Activated naive CD4-positive, alpha-beta T cell treated with anti-CD3 and anti-CD28 coated beads, Interleukin-2, amount 10 ng/mL, durations not matched to agents 7 days and 5 days (primary cell): ENCODE results near the gene HLX.

Source experiments
- CTCF ChIA-PET: fragments of 350-600 bp; sonication (Branson Sonifier 250); formaldehyde crosslinking; loops from one replicate; lab custom pipeline; 2021; ENCODE audit warnings: antibody characterized with exemption; lab: Charles Lee
- DNase-seq: peaks from one replicate; pipeline ENCODE4 v3.0.0-alpha.2; 2020
- H3K27ac Mint-ChIP-seq: one replicate; pipeline ENCODE4 v1.8.0; 2021; ENCODE audit warnings: mild to moderate bottlenecking, moderate library complexity, mixed read lengths
- H3K27me3 Mint-ChIP-seq: one replicate; pipeline ENCODE4 v1.8.0; 2021; ENCODE audit warnings: mild to moderate bottlenecking, mixed read lengths
- H3K36me3 Mint-ChIP-seq: one replicate; pipeline ENCODE4 v1.8.0; 2021; ENCODE audit warnings: mixed read lengths
- H3K4me1 Mint-ChIP-seq: one replicate; pipeline ENCODE4 v1.8.0; 2021; ENCODE audit warnings: mixed read lengths
- H3K4me3 Mint-ChIP-seq: one replicate; pipeline ENCODE4 v1.8.0; 2021; ENCODE audit warnings: mild to moderate bottlenecking, moderate library complexity, mixed read lengths
- H3K9me3 Mint-ChIP-seq: one replicate; pipeline ENCODE4 v1.8.0; 2021; ENCODE audit warnings: mixed read lengths

The HLX gene

GRCh38 chr1:220918285-220918951, 39.2 kb downstream of the HLX start:
- Mint-ChIP-seq H3K4me1 (no peaks in the 10 kb centered on the region), H3K4me3 (no peak overlapping the region), H3K36me3 (no peaks in the 10 kb centered on the region), H3K27me3 (peaks cover 4% of the 10 kb centered on the region), H3K9me3 (no peaks in the 10 kb centered on the region), H3K27ac (no peak overlapping the region)
- DNase-seq, result no peak
- CTCF ChIA-PET, result no interaction called here

- no peak overlapping the region for H3K4me3 Mint-ChIP-seq
- H3K36me3 Mint-ChIP-seq, result no peaks in the 10 kb centered on the region
- H3K9me3 Mint-ChIP-seq, result no peaks in the 10 kb centered on the region
- H3K4me1 Mint-ChIP-seq, result no peaks in the 10 kb centered on the region
- no peak overlapping the region for H3K27ac Mint-ChIP-seq
- no peak for DNase-seq
- H3K27me3 Mint-ChIP-seq, result no peaks in the 10 kb centered on the region
- CTCF ChIA-PET, result no interaction called here
Observed at GRCh38 chr1:220920967-220921366, 41.7 kb downstream of the HLX start.

- CTCF ChIA-PET, result no interaction called here
- Mint-ChIP-seq H3K9me3 (no peaks in the 10 kb centered on the region), H3K27ac (no peak overlapping the region), H3K4me3 (no peak overlapping the region), H3K4me1 (no peaks in the 10 kb centered on the region), H3K36me3 (no peaks in the 10 kb centered on the region), H3K27me3 (no peaks in the 10 kb centered on the region)
- no peak for DNase-seq
Observed at GRCh38 chr1:220921498-220921897, 42.3 kb downstream of the HLX start.

GRCh38 chr1:220921971-220922635, 42.9 kb downstream of the HLX start:
- Mint-ChIP-seq H3K4me3 (no peak overlapping the region), H3K4me1 (no peaks in the 10 kb centered on the region), H3K27me3 (no peaks in the 10 kb centered on the region), H3K36me3 (no peaks in the 10 kb centered on the region), H3K27ac (no peak overlapping the region), H3K9me3 (no peaks in the 10 kb centered on the region)
- DNase-seq, result no peak
- CTCF ChIA-PET, result interaction anchor here (0.6 kb wide), 1 partner anchor 106 kb away, joined by 3 read pairs; no protein-coding TSS in a partner anchor

GRCh38 chr1:220922951-220923350, 43.7 kb downstream of the HLX start:
- Mint-ChIP-seq H3K27me3 (no peaks in the 10 kb centered on the region), H3K9me3 (no peaks in the 10 kb centered on the region), H3K4me1 (no peaks in the 10 kb centered on the region), H3K36me3 (no peaks in the 10 kb centered on the region), H3K4me3 (no peak overlapping the region), H3K27ac (no peak overlapping the region)
- CTCF ChIA-PET, result no interaction called here
- no peak for DNase-seq

- Mint-ChIP-seq H3K9me3 (no peaks in the 10 kb centered on the region), H3K27ac (no peak overlapping the region), H3K4me3 (no peak overlapping the region), H3K4me1 (no peaks in the 10 kb centered on the region), H3K27me3 (no peaks in the 10 kb centered on the region), H3K36me3 (no peaks in the 10 kb centered on the region)
- CTCF ChIA-PET, result no interaction called here
- DNase-seq, result no peak
Observed at GRCh38 chr1:220924331-220924970, 45.2 kb downstream of the HLX start.

- no peaks in the 10 kb centered on the region for H3K36me3 Mint-ChIP-seq
- no peak overlapping the region for H3K4me3 Mint-ChIP-seq
- CTCF ChIA-PET, result no interaction called here
- no peak for DNase-seq
- H3K4me1 Mint-ChIP-seq, result no peaks in the 10 kb centered on the region
- no peak overlapping the region for H3K27ac Mint-ChIP-seq
- H3K9me3 Mint-ChIP-seq, result no peaks in the 10 kb centered on the region
- no peaks in the 10 kb centered on the region for H3K27me3 Mint-ChIP-seq
Observed at GRCh38 chr1:220925707-220926106, 46.5 kb downstream of the HLX start.

- Mint-ChIP-seq H3K27ac (no peak overlapping the region), H3K4me1 (no peaks in the 10 kb centered on the region), H3K36me3 (no peaks in the 10 kb centered on the region), H3K9me3 (no peaks in the 10 kb centered on the region), H3K4me3 (no peak overlapping the region), H3K27me3 (no peaks in the 10 kb centered on the region)
- CTCF ChIA-PET, result no interaction called here
- no peak for DNase-seq
Observed at GRCh38 chr1:220926146-220926545, 46.9 kb downstream of the HLX start.

- H3K36me3 Mint-ChIP-seq, result no peaks in the 10 kb centered on the region
- no peak overlapping the region for H3K27ac Mint-ChIP-seq
- H3K4me1 Mint-ChIP-seq, result no peaks in the 10 kb centered on the region
- no peak for DNase-seq
- H3K4me3 Mint-ChIP-seq, result no peak overlapping the region
- no peaks in the 10 kb centered on the region for H3K27me3 Mint-ChIP-seq
- no peaks in the 10 kb centered on the region for H3K9me3 Mint-ChIP-seq
- CTCF ChIA-PET, result no interaction called here
Observed at GRCh38 chr1:220927442-220927841, 48.2 kb downstream of the HLX start.

- CTCF ChIA-PET, result no interaction called here
Observed at GRCh38 chr1:220928320-220928719, 49.1 kb downstream of the HLX start.

GRCh38 chr1:220928725-220929300, 49.6 kb downstream of the HLX start:
- Mint-ChIP-seq H3K4me1 (no peaks in the 10 kb centered on the region), H3K9me3 (no peaks in the 10 kb centered on the region), H3K27me3 (no peaks in the 10 kb centered on the region), H3K36me3 (no peaks in the 10 kb centered on the region), H3K27ac (no peak overlapping the region), H3K4me3 (no peak overlapping the region)
- CTCF ChIA-PET, result no interaction called here
- DNase-seq, result no peak

More at GRCh38 chr1:220928320-220928719, 49.1 kb downstream of the HLX start:
- Mint-ChIP-seq H3K4me1 (no peaks in the 10 kb centered on the region), H3K9me3 (no peaks in the 10 kb centered on the region), H3K4me3 (no peak overlapping the region), H3K27me3 (no peaks in the 10 kb centered on the region), H3K36me3 (no peaks in the 10 kb centered on the region), H3K27ac (no peak overlapping the region)
- no peak for DNase-seq

GRCh38 chr1:220929304-220929703, 50.1 kb downstream of the HLX start:
- H3K27me3 Mint-ChIP-seq, result no peaks in the 10 kb centered on the region
- H3K36me3 Mint-ChIP-seq, result no peaks in the 10 kb centered on the region
- no peak overlapping the region for H3K27ac Mint-ChIP-seq
- CTCF ChIA-PET, result no interaction called here
- no peak for DNase-seq
- no peaks in the 10 kb centered on the region for H3K9me3 Mint-ChIP-seq
- H3K4me3 Mint-ChIP-seq, result no peak overlapping the region
- H3K4me1 Mint-ChIP-seq, result no peaks in the 10 kb centered on the region
